ENCODE data around the gene CDCA7L.

DNA sequence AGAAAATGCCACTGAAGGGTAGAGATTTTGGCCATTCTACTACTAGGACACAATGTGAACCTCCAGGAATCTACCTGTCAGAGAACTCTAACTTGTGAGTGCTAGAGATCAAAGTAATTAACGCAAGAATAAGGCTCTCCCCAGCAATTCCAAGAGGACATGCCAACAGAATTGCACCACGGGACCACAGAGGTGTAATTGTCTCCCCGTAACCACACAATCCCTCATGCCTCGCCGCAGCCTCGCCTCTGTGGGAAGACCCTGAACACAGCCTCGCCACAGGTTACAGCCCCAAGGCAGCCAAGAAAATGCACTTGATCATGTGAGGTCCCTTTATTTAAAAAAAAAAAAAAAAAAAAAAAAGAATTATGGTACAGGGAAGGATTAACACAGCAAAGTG is 29.5 kb downstream of the CDCA7L start:
- TF ChIP-seq SIN3A (IDR thresholded peaks at IDR 0.05; ENCODE audit: low read depth): no peak
- TF ChIP-seq, protein P1, sequence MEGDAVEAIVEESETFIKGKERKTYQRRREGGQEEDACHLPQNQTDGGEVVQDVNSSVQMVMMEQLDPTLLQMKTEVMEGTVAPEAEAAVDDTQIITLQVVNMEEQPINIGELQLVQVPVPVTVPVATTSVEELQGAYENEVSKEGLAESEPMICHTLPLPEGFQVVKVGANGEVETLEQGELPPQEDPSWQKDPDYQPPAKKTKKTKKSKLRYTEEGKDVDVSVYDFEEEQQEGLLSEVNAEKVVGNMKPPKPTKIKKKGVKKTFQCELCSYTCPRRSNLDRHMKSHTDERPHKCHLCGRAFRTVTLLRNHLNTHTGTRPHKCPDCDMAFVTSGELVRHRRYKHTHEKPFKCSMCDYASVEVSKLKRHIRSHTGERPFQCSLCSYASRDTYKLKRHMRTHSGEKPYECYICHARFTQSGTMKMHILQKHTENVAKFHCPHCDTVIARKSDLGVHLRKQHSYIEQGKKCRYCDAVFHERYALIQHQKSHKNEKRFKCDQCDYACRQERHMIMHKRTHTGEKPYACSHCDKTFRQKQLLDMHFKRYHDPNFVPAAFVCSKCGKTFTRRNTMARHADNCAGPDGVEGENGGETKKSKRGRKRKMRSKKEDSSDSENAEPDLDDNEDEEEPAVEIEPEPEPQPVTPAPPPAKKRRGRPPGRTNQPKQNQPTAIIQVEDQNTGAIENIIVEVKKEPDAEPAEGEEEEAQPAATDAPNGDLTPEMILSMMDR (IDR thresholded peaks at IDR 0.05 in 2 of 3, conservative IDR thresholded peaks at IDR 0.05 in 1 of 3; ENCODE audit: borderline replicate concordance in 1 of 3, insufficient read depth in 1 of 3, low read depth in 2 of 3, low read length in 2 of 3): no peak
